ENCODE results near the gene ZNF684.
"Not testable (repeated sequence)": the region's sequence is repeated elsewhere in the genome, so short reads cannot be mapped to it uniquely, and the experiment has no call there.

Gene ZNF684

DNA sequence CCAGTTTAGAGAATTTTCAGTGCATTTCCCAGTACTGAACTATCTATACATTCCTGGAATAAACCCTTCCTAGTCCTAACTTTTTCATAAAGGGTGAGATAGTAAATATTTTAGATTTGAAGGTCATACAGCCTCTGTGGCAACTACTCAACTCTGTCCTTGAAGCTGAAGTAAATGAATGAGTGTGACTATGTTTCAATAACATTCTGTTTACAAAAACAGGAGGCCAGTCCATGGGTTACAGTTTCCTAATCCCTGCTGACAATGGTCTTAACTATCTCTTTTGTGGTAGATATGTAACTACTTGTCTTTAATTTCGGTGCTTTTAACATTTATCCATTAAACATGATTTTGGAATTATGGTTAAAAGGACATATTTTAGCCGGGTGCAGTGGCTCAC, 4.3 kb downstream of the ZNF684 start:
- Histone ChIP-seq H3K27me3 (replicated peaks; ENCODE audit: control insufficient read depth, insufficient read depth, low read length) (no peaks in the 10 kb centered on the region), H3K4me1 (ENCODE audit: control insufficient read depth, insufficient read depth, low read length) (peaks cover 11% of the 10 kb centered on the region), H3K9me3 (ENCODE audit: control insufficient read depth, low read length) (no peaks in the 10 kb centered on the region), H3K9ac (ENCODE audit: low read length) (no peak overlapping the region), H3K36me3 (ENCODE audit: control insufficient read depth, insufficient read depth, low read length, severe bottlenecking) (no peaks in the 10 kb centered on the region), H3K4me3 (ENCODE audit: low read length) (no peak overlapping the region)
- DNase-seq (ENCODE audit: low read depth): no peak

DNA sequence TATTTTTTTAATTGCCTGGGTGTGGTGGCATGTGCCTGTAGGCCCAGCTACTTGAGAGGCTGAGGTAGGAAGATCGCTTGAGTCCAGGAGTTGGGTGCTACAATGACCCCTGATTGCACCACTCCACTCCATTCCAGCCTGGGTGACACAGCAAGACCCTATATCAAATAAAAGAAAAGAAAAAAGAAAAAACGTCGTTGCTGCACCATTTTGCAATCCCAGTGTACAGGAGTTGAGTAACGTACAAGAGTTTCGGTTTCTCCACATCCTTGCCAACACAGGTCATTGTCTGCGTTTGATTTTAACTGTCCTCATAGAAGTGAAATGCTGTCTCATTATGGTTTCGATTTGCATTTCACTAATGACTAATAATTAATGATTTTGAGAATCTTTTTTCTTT, 7.9 kb downstream of the ZNF684 start:
- Histone ChIP-seq H3K4me1 (ENCODE audit: control insufficient read depth, insufficient read depth, low read length) (no peaks in the 10 kb centered on the region), H3K9ac (ENCODE audit: low read length) (no peak overlapping the region), H3K36me3 (ENCODE audit: control insufficient read depth, insufficient read depth, low read length, severe bottlenecking) (peaks cover 24% of the 10 kb centered on the region), H3K9me3 (ENCODE audit: control insufficient read depth, low read length) (no peaks in the 10 kb centered on the region), H3K4me3 (ENCODE audit: low read length) (no peak overlapping the region), H3K27me3 (replicated peaks; ENCODE audit: control insufficient read depth, insufficient read depth, low read length) (no peaks in the 10 kb centered on the region)
- DNase-seq (ENCODE audit: low read depth): no peak

DNA sequence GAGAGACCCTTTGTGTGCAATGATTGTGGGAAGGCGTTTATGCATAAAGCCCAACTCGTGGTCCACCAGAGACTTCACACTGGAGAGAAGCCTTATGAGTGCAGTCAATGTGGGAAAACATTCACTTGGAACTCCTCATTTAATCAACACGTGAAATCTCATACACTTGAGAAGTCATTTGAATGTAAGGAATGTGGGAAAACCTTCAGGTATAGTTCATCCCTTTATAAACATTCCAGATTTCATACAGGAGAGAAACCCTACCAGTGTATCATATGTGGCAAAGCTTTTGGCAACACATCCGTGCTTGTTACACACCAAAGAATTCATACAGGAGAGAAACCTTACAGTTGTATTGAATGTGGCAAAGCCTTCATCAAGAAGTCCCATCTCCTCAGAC, 15.5 kb downstream of the ZNF684 start:
- DNase-seq (ENCODE audit: low read depth): no peak

DNA sequence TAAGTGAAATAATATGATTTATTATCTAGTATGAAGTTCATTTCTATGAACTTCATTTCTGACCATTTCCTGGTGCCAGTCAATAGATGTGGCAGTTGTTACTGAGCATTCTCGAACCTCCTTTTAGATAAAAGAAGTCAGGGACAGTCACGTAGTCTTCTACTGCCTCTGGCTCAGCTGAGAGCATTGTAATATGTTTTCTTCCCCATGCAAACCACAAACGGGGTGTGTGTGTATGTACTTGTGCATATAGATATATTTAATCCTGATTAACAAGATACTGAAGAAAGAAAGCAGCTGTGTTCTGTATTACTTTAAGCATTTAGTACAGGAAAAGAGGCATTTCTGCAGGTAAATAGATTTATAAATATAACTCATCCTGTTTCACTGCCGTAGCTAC, 21.6 kb downstream of the ZNF684 start:
- Histone ChIP-seq H3K9me3 (ENCODE audit: control insufficient read depth, low read length) (peaks cover 1% of the 10 kb centered on the region), H3K4me1 (ENCODE audit: control insufficient read depth, insufficient read depth, low read length) (no peaks in the 10 kb centered on the region), H3K27me3 (replicated peaks; ENCODE audit: control insufficient read depth, insufficient read depth, low read length) (no peaks in the 10 kb centered on the region), H3K36me3 (ENCODE audit: control insufficient read depth, insufficient read depth, low read length, severe bottlenecking) (no peaks in the 10 kb centered on the region), H3K4me3 (ENCODE audit: low read length) (no peak overlapping the region), H3K9ac (ENCODE audit: low read length) (no peak overlapping the region)
- no peak for DNase-seq (ENCODE audit: low read depth)

More for the DNA sequence above, 15.5 kb downstream of the ZNF684 start:
- peaks cover 26% of the 10 kb centered on the region for H3K9me3 ChIP-seq (ENCODE audit: control insufficient read depth, low read length)
- no peak overlapping the region for H3K9ac ChIP-seq (ENCODE audit: low read length)
- H3K36me3 ChIP-seq (ENCODE audit: control insufficient read depth, insufficient read depth, low read length, severe bottlenecking): peaks cover 50% of the 10 kb centered on the region
- H3K4me3 ChIP-seq (ENCODE audit: low read length): peak overlapping the region; percentile 26
- H3K4me1 ChIP-seq (ENCODE audit: control insufficient read depth, insufficient read depth, low read length): no peaks in the 10 kb centered on the region
- no peaks in the 10 kb centered on the region for H3K27me3 ChIP-seq (replicated peaks; ENCODE audit: control insufficient read depth, insufficient read depth, low read length)

DNA sequence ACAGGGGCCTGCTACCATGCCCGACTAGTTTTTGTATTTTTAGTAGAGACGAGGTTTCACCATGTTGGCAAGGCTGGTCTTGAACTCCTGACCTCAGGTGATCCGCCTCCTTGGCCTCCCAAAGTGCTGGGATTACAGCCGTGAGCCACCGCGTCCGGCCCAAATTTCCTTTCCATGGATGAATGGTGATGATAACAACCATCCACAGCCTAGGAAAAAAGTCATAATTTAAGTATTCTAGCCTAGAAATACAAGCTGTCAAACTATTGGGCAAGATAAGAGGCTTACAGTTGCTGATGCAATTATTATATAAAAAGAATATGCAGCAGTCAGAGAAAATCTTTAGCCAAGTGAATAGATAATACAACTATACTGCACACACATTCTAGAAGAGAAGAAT, 23.4 kb downstream of the ZNF684 start:
- not testable (repeated sequence) for H3K9me3 ChIP-seq (ENCODE audit: control insufficient read depth, low read length); H3K4me3 ChIP-seq (ENCODE audit: low read length); H3K36me3 ChIP-seq (ENCODE audit: control insufficient read depth, insufficient read depth, low read length, severe bottlenecking); H3K27me3 ChIP-seq (replicated peaks; ENCODE audit: control insufficient read depth, insufficient read depth, low read length); DNase-seq (ENCODE audit: low read depth); H3K4me1 ChIP-seq (ENCODE audit: control insufficient read depth, insufficient read depth, low read length); H3K9ac ChIP-seq (ENCODE audit: low read length)

DNA sequence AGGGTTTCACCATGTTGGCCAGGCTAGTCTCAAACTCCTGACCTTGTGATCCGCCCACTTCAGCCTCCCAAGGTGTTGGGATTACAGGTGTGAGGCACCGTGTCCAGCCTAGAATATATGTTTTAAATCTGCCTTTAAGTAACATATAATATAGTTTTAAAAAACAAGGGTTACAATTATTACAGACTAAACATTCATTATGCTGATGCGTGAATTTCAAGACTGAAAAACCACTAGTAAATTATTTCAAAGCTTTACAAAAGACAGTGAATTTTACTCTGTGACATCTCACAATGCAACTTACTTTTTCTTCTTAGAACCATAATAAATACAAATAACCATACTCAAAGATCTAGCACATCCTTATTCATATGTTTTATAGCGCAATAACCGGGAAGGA, 24.7 kb downstream of the ZNF684 start:
- Histone ChIP-seq H3K4me1 (ENCODE audit: control insufficient read depth, insufficient read depth, low read length) (no peaks in the 10 kb centered on the region), H3K27me3 (replicated peaks; ENCODE audit: control insufficient read depth, insufficient read depth, low read length) (no peaks in the 10 kb centered on the region), H3K9ac (ENCODE audit: low read length) (no peak overlapping the region), H3K36me3 (ENCODE audit: control insufficient read depth, insufficient read depth, low read length, severe bottlenecking) (no peaks in the 10 kb centered on the region), H3K9me3 (ENCODE audit: control insufficient read depth, low read length) (no peaks in the 10 kb centered on the region), H3K4me3 (ENCODE audit: low read length) (no peak overlapping the region)
- DNase-seq (ENCODE audit: low read depth): no peak

DNA sequence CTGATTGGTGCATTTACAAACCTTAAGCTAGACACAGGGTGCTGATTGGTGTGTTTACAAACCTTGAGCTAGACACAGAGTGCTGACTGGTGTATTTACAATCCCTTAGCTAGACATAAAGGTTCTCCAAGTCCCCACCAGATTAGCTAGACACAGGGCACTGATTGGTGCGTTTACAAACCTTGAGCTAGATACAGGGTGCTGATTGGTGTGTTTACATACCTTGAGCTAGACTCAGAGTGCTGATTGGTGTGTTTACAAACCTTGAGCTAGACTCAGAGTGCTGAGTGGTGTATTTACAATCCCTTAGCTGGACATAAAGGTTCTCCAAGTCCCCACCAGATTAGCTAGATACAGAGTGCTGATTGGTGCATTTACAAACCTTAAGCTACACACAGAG, 26.8 kb downstream of the ZNF684 start:
- DNase-seq (ENCODE audit: low read depth): not testable (repeated sequence)

DNA sequence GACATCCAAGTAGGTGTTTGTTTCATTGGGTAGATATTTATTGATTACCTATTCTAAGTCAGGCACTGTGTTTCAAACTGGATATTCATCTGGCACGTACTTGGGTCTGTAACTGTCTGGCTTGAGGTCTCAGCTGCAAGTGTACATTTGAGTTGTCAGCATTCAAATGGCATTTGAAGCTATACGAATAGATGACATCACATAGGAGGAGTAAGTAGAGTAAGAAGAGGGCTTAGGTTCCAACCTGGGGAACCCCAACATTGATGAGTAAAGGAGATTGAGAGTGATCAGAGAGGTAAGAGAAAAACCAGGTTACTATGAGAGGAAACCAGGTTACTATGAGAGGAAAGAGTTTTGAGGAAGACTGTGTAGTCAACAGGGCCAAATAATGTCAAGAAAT, 30.7 kb downstream of the ZNF684 start:
- no peaks in the 10 kb centered on the region for H3K9me3 ChIP-seq (ENCODE audit: control insufficient read depth, low read length)
- H3K27me3 ChIP-seq (replicated peaks; ENCODE audit: control insufficient read depth, insufficient read depth, low read length): no peaks in the 10 kb centered on the region
- no peak overlapping the region for H3K9ac ChIP-seq (ENCODE audit: low read length)
- DNase-seq (ENCODE audit: low read depth): no peak
- H3K4me3 ChIP-seq (ENCODE audit: low read length): no peak overlapping the region
- no peaks in the 10 kb centered on the region for H3K4me1 ChIP-seq (ENCODE audit: control insufficient read depth, insufficient read depth, low read length)
- H3K36me3 ChIP-seq (ENCODE audit: control insufficient read depth, insufficient read depth, low read length, severe bottlenecking): no peaks in the 10 kb centered on the region

More for the DNA sequence above, 26.8 kb downstream of the ZNF684 start:
- H3K36me3 ChIP-seq (ENCODE audit: control insufficient read depth, insufficient read depth, low read length, severe bottlenecking); H3K9me3 ChIP-seq (ENCODE audit: control insufficient read depth, low read length); H3K9ac ChIP-seq (ENCODE audit: low read length); H3K4me1 ChIP-seq (ENCODE audit: control insufficient read depth, insufficient read depth, low read length); H3K4me3 ChIP-seq (ENCODE audit: low read length); H3K27me3 ChIP-seq (replicated peaks; ENCODE audit: control insufficient read depth, insufficient read depth, low read length): not testable (repeated sequence)

DNA sequence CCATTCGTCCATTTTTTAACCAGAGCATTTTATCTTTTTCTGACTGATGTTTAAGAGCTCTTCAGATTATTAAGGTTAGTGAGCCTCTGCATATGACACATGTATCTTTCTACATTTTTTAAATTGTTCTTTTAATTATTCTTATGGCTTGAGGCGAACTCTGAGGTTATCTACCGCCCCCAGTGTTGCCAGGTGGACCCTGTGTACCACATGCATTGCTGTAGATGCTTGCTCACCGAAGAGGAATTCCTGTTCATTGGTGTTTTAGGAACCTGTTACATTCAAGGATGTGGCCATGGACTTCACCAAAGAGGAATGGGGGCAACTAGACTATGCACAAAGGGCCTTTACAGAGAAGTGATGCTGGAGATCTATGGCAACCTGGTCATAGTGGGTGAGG, 31.8 kb downstream of the ZNF684 start:
- Histone ChIP-seq H3K36me3 (ENCODE audit: control insufficient read depth, insufficient read depth, low read length, severe bottlenecking) (no peaks in the 10 kb centered on the region), H3K4me3 (ENCODE audit: low read length) (no peak overlapping the region), H3K4me1 (ENCODE audit: control insufficient read depth, insufficient read depth, low read length) (no peaks in the 10 kb centered on the region), H3K27me3 (replicated peaks; ENCODE audit: control insufficient read depth, insufficient read depth, low read length) (no peaks in the 10 kb centered on the region), H3K9me3 (ENCODE audit: control insufficient read depth, low read length) (no peaks in the 10 kb centered on the region), H3K9ac (ENCODE audit: low read length) (no peak overlapping the region)
- no peak for DNase-seq (ENCODE audit: low read depth)

DNA sequence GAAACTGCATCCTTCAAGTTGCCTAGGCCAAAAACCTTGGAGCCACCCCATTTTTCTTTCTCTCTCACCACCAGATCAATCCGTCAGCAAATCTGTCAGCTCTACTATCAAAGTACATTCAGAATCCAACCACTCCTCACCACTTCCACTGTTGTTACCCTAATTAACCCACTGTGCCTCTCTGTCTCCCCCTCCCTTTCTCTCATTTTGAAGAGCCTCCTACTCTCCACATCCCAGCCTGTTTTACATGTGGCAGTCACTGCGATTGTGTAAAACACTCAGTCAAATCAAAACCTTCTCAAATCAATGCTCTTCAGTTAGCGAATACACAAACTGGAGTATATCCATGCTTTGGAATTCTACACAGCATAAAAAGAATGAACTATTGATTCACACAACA, 33.1 kb downstream of the ZNF684 start:
- DNase-seq (ENCODE audit: low read depth): no peak
- Histone ChIP-seq H3K4me1 (ENCODE audit: control insufficient read depth, insufficient read depth, low read length) (no peaks in the 10 kb centered on the region), H3K27me3 (replicated peaks; ENCODE audit: control insufficient read depth, insufficient read depth, low read length) (no peaks in the 10 kb centered on the region), H3K9ac (ENCODE audit: low read length) (no peak overlapping the region), H3K9me3 (ENCODE audit: control insufficient read depth, low read length) (no peaks in the 10 kb centered on the region), H3K36me3 (ENCODE audit: control insufficient read depth, insufficient read depth, low read length, severe bottlenecking) (no peaks in the 10 kb centered on the region), H3K4me3 (ENCODE audit: low read length) (no peak overlapping the region)

DNA sequence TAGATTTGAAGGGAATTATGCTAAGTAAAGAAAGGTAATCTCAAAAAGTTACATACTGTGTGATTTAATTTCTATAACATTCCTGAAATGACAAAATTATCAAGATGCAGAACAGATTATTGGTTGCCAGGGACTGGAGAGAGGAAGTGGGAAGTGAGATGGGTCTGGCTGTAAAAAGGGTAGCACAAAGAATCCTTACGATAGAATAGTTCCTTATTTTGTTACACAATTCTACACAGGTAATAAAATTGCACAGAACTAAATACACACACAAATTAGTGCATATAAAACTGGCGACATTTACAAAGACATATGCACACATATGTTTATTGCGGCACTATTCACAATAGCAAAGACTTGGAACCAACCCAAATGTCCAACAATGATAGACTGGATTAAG, 33.5 kb downstream of the ZNF684 start:
- DNase-seq (ENCODE audit: low read depth): no peak
- Histone ChIP-seq H3K27me3 (replicated peaks; ENCODE audit: control insufficient read depth, insufficient read depth, low read length) (no peaks in the 10 kb centered on the region), H3K9ac (ENCODE audit: low read length) (no peak overlapping the region), H3K36me3 (ENCODE audit: control insufficient read depth, insufficient read depth, low read length, severe bottlenecking) (no peaks in the 10 kb centered on the region), H3K4me1 (ENCODE audit: control insufficient read depth, insufficient read depth, low read length) (no peaks in the 10 kb centered on the region), H3K9me3 (ENCODE audit: control insufficient read depth, low read length) (no peaks in the 10 kb centered on the region), H3K4me3 (ENCODE audit: low read length) (no peak overlapping the region)

DNA sequence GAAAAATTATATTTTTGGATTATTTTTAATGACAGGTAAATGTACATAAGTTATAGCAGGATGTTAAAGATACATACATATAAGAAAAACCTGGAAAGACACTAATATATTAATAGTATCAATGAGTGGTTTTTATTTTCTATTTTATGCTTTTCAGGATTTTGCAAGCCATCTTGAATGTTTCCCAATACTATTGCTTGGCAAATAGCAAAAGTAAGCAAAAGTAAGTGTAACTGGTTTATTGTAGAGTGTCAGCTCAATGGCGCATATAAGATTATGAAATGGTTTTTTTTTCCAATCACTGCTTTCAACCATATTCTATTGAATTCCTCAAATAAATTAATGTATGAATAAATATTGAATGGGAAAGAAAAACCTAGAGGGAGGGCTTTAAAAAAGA, 36.4 kb downstream of the ZNF684 start:
- Histone ChIP-seq H3K4me3 (ENCODE audit: low read length) (no peak overlapping the region), H3K9me3 (ENCODE audit: control insufficient read depth, low read length) (no peaks in the 10 kb centered on the region), H3K27me3 (replicated peaks; ENCODE audit: control insufficient read depth, insufficient read depth, low read length) (no peaks in the 10 kb centered on the region), H3K9ac (ENCODE audit: low read length) (no peak overlapping the region), H3K4me1 (ENCODE audit: control insufficient read depth, insufficient read depth, low read length) (no peaks in the 10 kb centered on the region), H3K36me3 (ENCODE audit: control insufficient read depth, insufficient read depth, low read length, severe bottlenecking) (no peaks in the 10 kb centered on the region)
- DNase-seq (ENCODE audit: low read depth): no peak
